SK-N-SH (cell line): Measurements from ENCODE around the gene CYREN.
"Not testable (repeated sequence)": the region's sequence is repeated elsewhere in the genome, so short reads cannot be mapped to it uniquely, and the experiment has no call there.

ENCODE experiments used
- POLR2AphosphoS5 ChIP-seq: IDR thresholded peaks from 2 replicates; pipeline ENCODE4 v1.6.1; 2012; ENCODE audit warnings: low read depth, low read length
- TAF1 ChIP-seq: IDR thresholded peaks from 2 replicates; pipeline ENCODE4 v1.6.1; 2012; ENCODE audit warnings: low read depth, mild to moderate bottlenecking, low read length, moderate library complexity, borderline replicate concordance

- not testable (repeated sequence) for TF ChIP-seq TAF1, POLR2AphosphoS5
These were observed 533 bp upstream of the CYREN start for GRCh38 chr7:135170998-135171481.
